Naive B cell (primary cell): ENCODE data around the gene FASTKD3. TPM values are rescaled to one million over a fixed set of nuclear protein-coding genes. Genes with fewer than 3 reads are reported as not detected.
"Not testable (repeated sequence)": the region's sequence is repeated elsewhere in the genome, so short reads cannot be mapped to it uniquely, and the experiment has no call there.

Experiments
- ATAC-seq, 2 donors: fragments of 150-1000 bp; cut with Tn5 transposase; 2 replicates each; pipeline ENCODE4 v1.10.0; 2021; ENCODE audit warnings: low read depth in 2 of 2, mild to moderate bottlenecking in 2 of 2, moderate library complexity in 2 of 2
- DNase-seq: peaks from one replicate; pipeline ENCODE4 v3.0.0; 2022
- H3K27ac Mint-ChIP-seq, 6 donors: one replicate each; pipeline ENCODE4 v1.8.0; 2020 to 2022; ENCODE audit warnings: mild to moderate bottlenecking in 6 of 6, mixed read lengths in 6 of 6, moderate library complexity in 5 of 6, inconsistent platforms in 2 of 6
- H3K27me3 Mint-ChIP-seq, 3 donors: one replicate each; pipeline ENCODE4 v1.8.0; 2021 to 2022; ENCODE audit warnings: mixed read lengths in 3 of 3, mild to moderate bottlenecking in 1 of 3
- H3K36me3 Mint-ChIP-seq, 2 donors: one replicate each; pipeline ENCODE4 v1.8.0; 2020 to 2022; ENCODE audit warnings: mixed read lengths in 2 of 2, inconsistent platforms in 1 of 2, mild to moderate bottlenecking in 1 of 2
- H3K4me1 Mint-ChIP-seq, 3 donors: one replicate each; pipeline ENCODE4 v1.8.0; 2020 to 2022; ENCODE audit warnings: mixed read lengths in 3 of 3, inconsistent platforms in 1 of 3, mild to moderate bottlenecking in 1 of 3, moderate library complexity in 1 of 3
- H3K4me3 Mint-ChIP-seq, 8 donors: one replicate each; pipeline ENCODE4 v1.8.0; 2020 to 2022; ENCODE audit warnings: mild to moderate bottlenecking in 8 of 8, mixed read lengths in 8 of 8, moderate library complexity in 8 of 8, inconsistent platforms in 2 of 8
- H3K9me3 Mint-ChIP-seq, 7 donors: one replicate each; pipeline ENCODE4 v1.8.0; 2020 to 2022; ENCODE audit warnings: mixed read lengths in 7 of 7, mild to moderate bottlenecking in 5 of 7, inconsistent platforms in 2 of 7, moderate library complexity in 1 of 7
- polyA plus RNA-seq, 6 donors: library from polyadenylated mRNA; unstranded; fragments of 300-500 nt; fragmentation: Illumina TruSeq; gene quantifications; one replicate each; pipeline ENCODE4 v1.2.3, GENCODE V29; 2021; ENCODE audit warnings: low read depth in 6 of 6

Gene FASTKD3
- 10 to 100 TPM in 5 of 6 donors, 1 to 10 TPM in 1; 9.2 to 22.1 (median 12.4) TPM for polyA plus RNA-seq

- DNase-seq, result peak; percentile 88
- Mint-ChIP-seq H3K4me1 (peaks cover 25 to 53% (median 51%) of the 10 kb centered on the region in 3 donors), H3K27ac (peak within 1 kb of the TSS; percentile 76 to 96 (median 89)), H3K36me3 (peaks cover 0 to 4% of the 10 kb centered on the region in 2 donors), H3K9me3 (no peaks in the 10 kb centered on the region), H3K27me3 (no peaks in the 10 kb centered on the region), H3K4me3 (peak within 1 kb of the TSS; percentile 95 to 97 (median 96))
- peak; percentile 99 for ATAC-seq
Observed at GRCh38 chr5:7868773-7869473, at the start of gene FASTKD3, which contains the start of gene MTRR. FASTKD3 (minus strand) TSS chr5:7869031; CDS start chr5:7868083, 948 bp downstream. MTRR (plus strand) TSS chr5:7869148; CDS start chr5:7870795, 1,647 bp downstream.

DNA sequence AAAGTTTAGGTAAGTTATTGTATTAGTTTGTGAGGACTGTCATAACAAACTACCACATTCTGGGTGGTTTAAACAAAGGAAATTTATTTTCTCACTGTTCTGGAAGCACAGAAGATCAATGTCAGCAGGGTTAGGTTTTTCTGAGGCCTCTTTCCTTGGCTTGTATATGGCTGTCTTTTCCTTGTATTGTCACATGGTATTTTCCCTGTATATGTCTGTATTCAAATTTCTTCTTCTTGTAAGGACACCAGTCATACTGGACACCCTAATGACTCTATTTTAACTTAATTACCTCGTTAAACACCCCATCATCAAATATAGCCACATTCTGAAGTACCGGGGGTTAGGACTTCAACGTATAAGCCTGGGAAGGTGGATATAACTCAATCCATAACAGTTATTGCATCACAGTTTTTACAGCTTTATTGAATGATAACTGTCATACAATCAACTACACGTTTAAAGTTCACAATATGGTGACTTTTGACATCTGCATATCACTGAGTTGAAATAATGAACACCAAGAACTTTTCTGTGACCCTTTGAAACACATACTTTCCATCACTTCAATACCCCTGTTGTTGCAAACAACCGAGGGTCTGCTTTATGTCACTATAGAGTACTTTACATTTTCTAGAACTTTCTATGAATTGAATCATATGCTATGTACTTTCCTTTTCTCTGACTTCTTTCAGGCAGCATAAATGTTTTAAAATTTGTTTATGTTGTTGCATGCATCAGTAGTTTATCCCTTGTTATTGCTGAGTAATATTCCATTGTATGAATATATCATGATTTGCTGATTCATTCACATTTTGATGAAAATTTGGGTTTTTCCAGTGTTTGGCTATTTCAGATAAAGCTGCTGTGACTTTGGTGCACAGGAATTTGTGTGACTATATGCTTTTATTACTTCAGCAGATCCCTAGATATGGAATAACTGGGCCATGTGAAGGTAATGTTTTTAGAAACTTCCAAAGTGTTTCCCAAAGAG lies 48.6 kb upstream of the FASTKD3 start:
- H3K36me3 Mint-ChIP-seq, result peaks cover 7 to 11% of the 10 kb centered on the region in 2 donors
- peaks cover 0 to 8% (median 0%) of the 10 kb centered on the region in 3 donors for H3K27me3 Mint-ChIP-seq
- no peak overlapping the region for H3K4me3 Mint-ChIP-seq
- peaks cover 8 to 34% (median 13%) of the 10 kb centered on the region in 7 donors for H3K9me3 Mint-ChIP-seq
- no peaks in the 10 kb centered on the region for H3K4me1 Mint-ChIP-seq
- ATAC-seq, result no peak
- no peak overlapping the region for H3K27ac Mint-ChIP-seq
- no peak for DNase-seq

DNA sequence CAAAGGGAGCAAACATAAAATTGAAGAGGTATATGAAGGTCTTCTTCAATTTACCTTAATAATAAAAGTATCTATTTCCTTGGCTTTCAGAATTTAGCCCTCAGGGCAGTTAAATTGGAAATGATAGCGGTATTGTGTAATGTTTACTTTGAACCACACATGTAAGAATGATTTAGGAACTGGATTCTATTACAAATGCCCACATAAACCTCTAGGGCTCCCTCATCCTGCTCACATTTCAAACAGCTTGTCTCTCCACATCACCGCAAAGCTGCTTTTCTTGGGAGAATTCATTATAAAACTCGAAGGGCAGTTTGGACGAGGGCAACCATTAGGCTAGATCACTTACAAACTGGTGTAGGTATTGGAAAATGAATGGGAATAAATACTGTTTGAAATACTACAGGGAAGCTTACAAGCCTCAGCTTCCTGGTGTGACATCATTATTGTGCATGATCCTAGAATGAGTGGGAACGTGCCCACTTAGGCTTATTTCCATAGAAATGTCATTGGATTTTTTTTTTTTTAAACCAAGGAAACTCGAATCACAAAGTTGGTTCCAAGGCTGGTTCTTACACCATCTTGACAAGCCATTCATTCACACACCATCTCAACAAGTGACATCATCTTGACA lies 47.5 kb upstream of the FASTKD3 start:
- DNase-seq (no peak), ATAC-seq (no peak)
- no peak overlapping the region for H3K4me3 Mint-ChIP-seq
- H3K36me3 Mint-ChIP-seq, result peaks cover 11 to 15% of the 10 kb centered on the region in 2 donors
- peaks cover 10 to 42% (median 16%) of the 10 kb centered on the region in 7 donors for H3K9me3 Mint-ChIP-seq
- H3K4me1 Mint-ChIP-seq, result no peaks in the 10 kb centered on the region
- H3K27ac Mint-ChIP-seq, result no peak overlapping the region
- H3K27me3 Mint-ChIP-seq, result no peaks in the 10 kb centered on the region

DNA sequence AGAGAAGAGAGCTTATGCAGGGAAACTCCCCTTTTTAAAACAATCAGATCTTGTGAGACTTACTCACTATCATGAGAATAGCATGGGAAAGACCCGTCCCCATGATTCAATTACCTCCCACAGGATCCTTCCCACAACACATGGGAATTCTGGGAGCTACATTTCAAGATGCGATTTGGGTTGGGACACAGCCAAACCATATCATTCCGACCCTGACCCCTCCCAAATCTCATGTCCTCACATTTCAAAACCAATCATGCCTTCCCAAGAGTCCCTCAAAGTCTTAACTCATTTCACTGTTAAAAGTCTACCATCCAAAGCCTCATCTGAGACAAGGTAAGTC lies 42.6 kb upstream of the FASTKD3 start:
- not testable (repeated sequence) for H3K27ac Mint-ChIP-seq, ATAC-seq, H3K27me3 Mint-ChIP-seq, H3K4me3 Mint-ChIP-seq, DNase-seq, H3K4me1 Mint-ChIP-seq
- Mint-ChIP-seq H3K36me3 (peaks cover 46 to 53% of the 10 kb centered on the region in 2 donors), H3K9me3 (peaks cover 17 to 70% (median 51%) of the 10 kb centered on the region in 7 donors)

DNA sequence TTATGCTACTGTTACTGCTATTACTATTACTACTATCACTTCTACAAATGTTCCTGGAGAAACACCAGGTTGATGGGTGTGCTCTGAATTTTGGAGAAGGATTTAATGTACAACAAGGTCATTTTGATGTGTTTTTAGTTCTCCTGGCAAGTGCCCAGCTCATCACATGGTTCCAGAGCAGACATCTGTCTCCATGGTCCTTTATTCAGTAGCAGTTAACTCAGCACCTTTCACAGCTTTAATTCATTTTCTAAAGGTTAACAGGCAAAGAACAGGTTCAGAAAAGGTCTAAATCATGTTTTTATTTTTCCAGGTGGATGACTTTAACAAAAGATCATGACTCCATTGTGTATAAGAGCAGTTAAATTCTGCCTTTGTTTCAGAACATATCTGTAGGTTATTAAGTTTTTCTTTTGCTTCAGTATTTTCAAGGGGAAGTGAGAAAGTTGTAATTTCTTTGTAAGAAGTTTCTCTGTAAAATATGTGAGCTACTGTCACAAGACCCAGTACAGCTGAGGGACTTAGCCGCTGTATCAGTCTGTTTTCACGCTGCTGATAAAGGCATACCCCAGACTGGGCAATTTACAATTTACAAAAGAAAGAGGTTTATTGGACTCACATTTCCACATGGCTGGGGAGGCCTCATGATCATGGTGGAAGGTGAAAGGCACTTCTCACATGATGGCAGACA lies 42.1 kb upstream of the FASTKD3 start:
- no peak for ATAC-seq
- no peaks in the 10 kb centered on the region for H3K27me3 Mint-ChIP-seq
- no peak for DNase-seq
- no peaks in the 10 kb centered on the region for H3K4me1 Mint-ChIP-seq
- peak overlapping the region in 1 of 8 donors; percentile 56 for H3K4me3 Mint-ChIP-seq
- H3K9me3 Mint-ChIP-seq, result peaks cover 17 to 70% (median 51%) of the 10 kb centered on the region in 7 donors
- no peak overlapping the region for H3K27ac Mint-ChIP-seq
- H3K36me3 Mint-ChIP-seq, result peaks cover 49 to 53% of the 10 kb centered on the region in 2 donors

DNA sequence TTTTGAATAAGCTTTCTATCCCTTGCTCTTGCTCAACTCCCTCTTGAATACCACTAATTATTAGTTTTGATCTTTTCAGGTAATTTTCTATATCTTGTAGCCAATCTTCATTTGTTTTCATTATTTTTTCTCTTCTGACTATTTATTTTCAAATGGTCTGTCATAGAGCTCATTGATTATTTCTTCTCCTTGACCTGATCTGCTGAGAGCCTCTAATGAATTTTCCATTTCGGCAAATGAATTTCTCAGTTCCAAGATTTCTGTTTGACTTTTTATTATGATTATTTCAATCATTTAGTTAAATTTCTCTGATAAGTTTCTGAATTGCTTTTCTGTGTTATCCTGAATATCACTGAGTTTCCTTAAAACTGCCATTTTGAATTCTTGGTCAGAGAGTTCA lies 39.5 kb upstream of the FASTKD3 start:
- peaks cover 13 to 59% (median 48%) of the 10 kb centered on the region in 7 donors for H3K9me3 Mint-ChIP-seq
- no peak for ATAC-seq

DNA sequence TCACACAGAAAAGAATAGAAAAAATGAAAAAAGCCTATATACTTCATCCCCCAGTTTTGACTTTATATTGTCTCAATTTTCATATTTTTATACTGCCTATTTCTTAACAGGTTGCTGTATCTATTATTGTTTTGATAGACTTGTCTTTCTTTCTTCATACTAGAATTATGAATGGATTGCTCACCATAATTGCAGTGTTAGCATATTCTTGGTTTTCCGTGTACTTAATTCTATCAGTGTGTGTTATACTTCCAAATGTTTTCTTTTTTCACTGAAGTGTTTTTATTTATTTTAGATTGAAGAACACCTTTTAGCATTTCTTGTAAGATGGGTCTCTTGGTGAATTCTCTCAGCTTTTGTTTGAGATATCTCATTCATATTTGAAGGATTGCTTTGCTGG lies 38.8 kb upstream of the FASTKD3 start:
- H3K9me3 Mint-ChIP-seq, result peaks cover 6 to 52% (median 42%) of the 10 kb centered on the region in 7 donors
- DNase-seq, result no peak
- H3K36me3 Mint-ChIP-seq, result peaks cover 44 to 59% of the 10 kb centered on the region in 2 donors
- H3K4me3 Mint-ChIP-seq, result no peak overlapping the region
- no peaks in the 10 kb centered on the region for H3K27me3 Mint-ChIP-seq
- H3K4me1 Mint-ChIP-seq, result no peaks in the 10 kb centered on the region
- ATAC-seq, result no peak
- no peak overlapping the region for H3K27ac Mint-ChIP-seq

More for the DNA sequence above, 39.5 kb upstream of the FASTKD3 start:
- Mint-ChIP-seq H3K36me3 (peaks cover 51 to 63% of the 10 kb centered on the region in 2 donors), H3K27me3 (no peaks in the 10 kb centered on the region), H3K4me3 (no peak overlapping the region), H3K4me1 (no peaks in the 10 kb centered on the region), H3K27ac (peak overlapping the region in 1 of 6 donors; percentile 38)
- DNase-seq, result no peak

GRCh38 chr5:7904170-7904569 lies 35.3 kb upstream of the FASTKD3 start:
- no peak overlapping the region for H3K27ac Mint-ChIP-seq
- H3K4me1 Mint-ChIP-seq, result no peaks in the 10 kb centered on the region
- no peak overlapping the region for H3K4me3 Mint-ChIP-seq
- peaks cover 40 to 53% of the 10 kb centered on the region in 2 donors for H3K36me3 Mint-ChIP-seq
- H3K27me3 Mint-ChIP-seq, result no peaks in the 10 kb centered on the region
- peaks cover 4 to 24% (median 21%) of the 10 kb centered on the region in 7 donors for H3K9me3 Mint-ChIP-seq
- ATAC-seq, result no peak
- no peak for DNase-seq

- Mint-ChIP-seq H3K27ac (peak overlapping the region in 2 of 6 donors; percentile 24 to 49), H3K27me3 (no peaks in the 10 kb centered on the region), H3K4me3 (no peak overlapping the region), H3K9me3 (peaks cover 4 to 12% (median 9%) of the 10 kb centered on the region in 7 donors), H3K4me1 (no peaks in the 10 kb centered on the region), H3K36me3 (peaks cover 40 to 49% of the 10 kb centered on the region in 2 donors)
- DNase-seq (no peak), ATAC-seq (no peak)
Observed at GRCh38 chr5:7902666-7903625, 34.1 kb upstream of the FASTKD3 start.

DNA sequence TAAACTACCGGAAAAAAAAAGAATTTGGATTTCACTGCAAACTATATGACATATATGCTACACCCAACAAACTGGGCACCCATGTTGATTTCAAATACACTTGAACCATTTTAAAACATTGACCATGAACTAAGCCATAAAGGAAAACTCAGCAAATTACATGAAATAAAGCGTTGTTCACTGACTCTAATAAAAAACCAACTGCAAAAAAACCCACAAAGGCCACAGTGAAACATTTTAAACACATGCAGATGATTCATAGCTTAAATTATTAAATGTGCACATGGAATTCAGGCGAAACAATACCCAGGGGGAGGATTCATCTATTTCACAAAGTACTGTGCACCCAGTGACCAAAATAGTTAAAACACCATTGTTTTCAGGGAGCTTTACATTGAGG lies 33.4 kb upstream of the FASTKD3 start:
- H3K36me3 Mint-ChIP-seq, result peaks cover 35 to 44% of the 10 kb centered on the region in 2 donors
- DNase-seq (no peak), ATAC-seq (no peak)
- H3K27me3 Mint-ChIP-seq, result no peaks in the 10 kb centered on the region
- H3K27ac Mint-ChIP-seq, result no peak overlapping the region
- no peak overlapping the region for H3K4me3 Mint-ChIP-seq
- peaks cover 0 to 5% (median 4%) of the 10 kb centered on the region in 7 donors for H3K9me3 Mint-ChIP-seq
- H3K4me1 Mint-ChIP-seq, result no peaks in the 10 kb centered on the region

GRCh38 chr5:7897014-7897600 lies 28.3 kb upstream of the FASTKD3 start:
- Mint-ChIP-seq H3K9me3 (no peaks in the 10 kb centered on the region), H3K27me3 (no peaks in the 10 kb centered on the region), H3K36me3 (peaks cover 40 to 43% of the 10 kb centered on the region in 2 donors), H3K27ac (peak overlapping the region in 1 of 6 donors; percentile 45), H3K4me3 (no peak overlapping the region), H3K4me1 (peaks cover 0 to 4% (median 0%) of the 10 kb centered on the region in 3 donors)
- ATAC-seq, result no peak
- DNase-seq, result no peak
